RWPE2 (cell line): ENCODE results near the gene EGR1.

ENCODE experiments used
- ATAC-seq: fragments of 200-7000 bp; cut with Tn5 transposase; 3 replicates; pipeline ENCODE4 v1.9.1; 2021; ENCODE audit warnings: low read depth
- DNase-seq: peaks from one replicate; pipeline ENCODE4 v3.0.0-alpha.2; 2020; ENCODE audit warnings: low spot score
- H3K27ac ChIP-seq: fragments of 450-650 bp; 2 replicates; pipeline ENCODE4 v1.5.1; 2017; ENCODE audit warnings: mild to moderate bottlenecking; ENCODE audit not compliant: poor library complexity, severe bottlenecking
- H3K27me3 ChIP-seq: fragments of 250-450 bp; sonication (Bioruptor Pico); 2 replicates; pipeline ENCODE4 v1.5.1; 2021; ENCODE audit warnings: mild to moderate bottlenecking, moderate library complexity; ENCODE audit not compliant: insufficient read depth, poor library complexity, severe bottlenecking
- H3K36me3 ChIP-seq: fragments of 250-450 bp; sonication (Bioruptor Pico); 2 replicates; pipeline ENCODE4 v1.5.1; 2020; ENCODE audit warnings: low read depth, mild to moderate bottlenecking, moderate library complexity
- H3K4me1 ChIP-seq: fragments of 250-450 bp; sonication (Bioruptor Pico); 2 replicates; pipeline ENCODE4 v1.5.1; 2021; ENCODE audit warnings: mild to moderate bottlenecking, moderate library complexity; ENCODE audit not compliant: insufficient read depth, poor library complexity, severe bottlenecking
- H3K4me3 ChIP-seq: fragments of 250-450 bp; sonication (Bioruptor Pico); 2 replicates; pipeline ENCODE4 v1.5.1; 2021; ENCODE audit warnings: mild to moderate bottlenecking, moderate library complexity; ENCODE audit not compliant: severe bottlenecking
- H3K9me3 ChIP-seq: fragments of 250-450 bp; sonication (Bioruptor Pico); 2 replicates; pipeline ENCODE4 v1.5.1; 2021; ENCODE audit warnings: mild to moderate bottlenecking, moderate library complexity; ENCODE audit not compliant: severe bottlenecking
- CTCF ChIP-seq: fragments of 450-650 bp; IDR thresholded peaks from one replicate; pipeline ENCODE4 v1.5.1; 2017; ENCODE audit warnings: mild to moderate bottlenecking, moderate library complexity; ENCODE audit not compliant: poor library complexity, severe bottlenecking

The EGR1 gene

GRCh38 chr5:138448481-138449398 lies 16.5 kb upstream of the EGR1 start:
- Histone ChIP-seq H3K9me3 (no peaks in the 10 kb centered on the region), H3K27ac (no peak overlapping the region), H3K4me3 (no peak overlapping the region), H3K4me1 (no peaks in the 10 kb centered on the region), H3K27me3 (no peaks in the 10 kb centered on the region), H3K36me3 (no peaks in the 10 kb centered on the region)
- DNase-seq (no peak), ATAC-seq (no peak)
- TF ChIP-seq CTCF: no peak

- TF ChIP-seq CTCF: peak; percentile 99
- ATAC-seq (peak; percentile 94), DNase-seq (peak; percentile 88)
- H3K9me3 ChIP-seq: no peaks in the 10 kb centered on the region
- no peaks in the 10 kb centered on the region for H3K27me3 ChIP-seq
- no peak overlapping the region for H3K4me3 ChIP-seq
- H3K4me1 ChIP-seq: no peaks in the 10 kb centered on the region
- H3K36me3 ChIP-seq: no peaks in the 10 kb centered on the region
- H3K27ac ChIP-seq: no peak overlapping the region
Measured at GRCh38 chr5:138449501-138450239, 15.6 kb upstream of the EGR1 start.

- TF ChIP-seq CTCF: no peak
- Histone ChIP-seq H3K9me3 (no peaks in the 10 kb centered on the region), H3K4me3 (no peak overlapping the region), H3K27ac (no peak overlapping the region), H3K4me1 (no peaks in the 10 kb centered on the region), H3K27me3 (no peaks in the 10 kb centered on the region), H3K36me3 (no peaks in the 10 kb centered on the region)
- DNase-seq: no peak
- ATAC-seq: no peak
Measured at GRCh38 chr5:138450971-138451370, 14.3 kb upstream of the EGR1 start.

- Histone ChIP-seq H3K27ac (no peak overlapping the region), H3K4me3 (no peak overlapping the region), H3K4me1 (no peaks in the 10 kb centered on the region), H3K9me3 (no peaks in the 10 kb centered on the region), H3K36me3 (no peaks in the 10 kb centered on the region), H3K27me3 (no peaks in the 10 kb centered on the region)
- TF ChIP-seq CTCF: no peak
- DNase-seq (no peak), ATAC-seq (no peak)
Measured at GRCh38 chr5:138452720-138453119, 12.6 kb upstream of the EGR1 start.
